PC-9 (cell line): Measurements from ENCODE around the gene BEND3. TPM values are rescaled to one million over a fixed set of nuclear protein-coding genes. Genes with fewer than 3 reads are reported as not detected.

Experiments used
- BruUV-seq: library from RNA; stranded (reverse); fragments of 400-500 nt; replicated peaks from 2 replicates; lab custom pipeline; 2021; lab: Mats Ljungman, UMichigan
- CTCF ChIA-PET: fragments of 300-600 bp; sonication (Branson Sonifier 250); formaldehyde crosslinking; loops from one replicate; lab custom pipeline; 2022; ENCODE audit warnings: antibody characterized with exemption; lab: Charles Lee
- POLR2A ChIA-PET: fragments of 300-600 bp; sonication (Branson Sonifier 250); formaldehyde crosslinking; loops from one replicate; lab custom pipeline; 2022; ENCODE audit warnings: antibody characterized with exemption; ENCODE audit not compliant: unreplicated experiment; lab: Charles Lee
- DNase-seq, 2 experiments: peaks; one replicate each; pipeline versions ENCODE4 v3.0.0 to v3.0.0-alpha.2; 2015 to 2022; ENCODE audit warnings: mixed read lengths in 1 of 2
- H2AFZ ChIP-seq: fragments of 200-600 bp; sonication (generic); 2 replicates; pipeline ENCODE4 v1.8.1; 2017; ENCODE audit warnings: antibody characterized with exemption
- H3F3A ChIP-seq: fragments of 200-600 bp; sonication (generic); 2 replicates; pipeline ENCODE4 v1.8.1; 2017; ENCODE audit warnings: antibody characterized with exemption, mild to moderate bottlenecking, low read depth; ENCODE audit not compliant: insufficient read depth
- H3K27ac ChIP-seq: fragments of 200-600 bp; sonication (generic); 2 replicates; pipeline ENCODE4 v1.6.1; 2016; ENCODE audit warnings: mixed run types
- H3K27me3 ChIP-seq: fragments of 200-600 bp; sonication (generic); 2 replicates; pipeline ENCODE4 v1.6.1; 2016; ENCODE audit warnings: low read depth, mixed run types; ENCODE audit not compliant: insufficient read depth
- H3K36me3 ChIP-seq: fragments of 200-600 bp; sonication (generic); 2 replicates; pipeline ENCODE4 v1.6.1; 2016; ENCODE audit warnings: low read depth, mixed run types
- H3K4me1 ChIP-seq: fragments of 200-600 bp; sonication (generic); replicated peaks from 2 replicates; pipeline ENCODE4 v1.6.1; 2016; ENCODE audit warnings: mixed run types; ENCODE audit not compliant: insufficient read depth
- H3K4me2 ChIP-seq: fragments of 200-600 bp; sonication (generic); 2 replicates; pipeline ENCODE4 v1.6.1; 2017; ENCODE audit warnings: mixed run types
- H3K4me3 ChIP-seq: fragments of 200-600 bp; sonication (generic); 2 replicates; pipeline ENCODE4 v1.6.1; 2016; ENCODE audit warnings: mixed run types
- H3K79me2 ChIP-seq: fragments of 200-600 bp; sonication (generic); 2 replicates; pipeline ENCODE4 v1.6.1; 2017; ENCODE audit warnings: low read depth, mixed run types
- H3K9me2 ChIP-seq: fragments of 200-600 bp; sonication (generic); 2 replicates; pipeline ENCODE4 v1.8.1; 2017; ENCODE audit warnings: mild to moderate bottlenecking; ENCODE audit not compliant: insufficient read depth
- H3K9me3 ChIP-seq: fragments of 200-600 bp; sonication (generic); 2 replicates; pipeline ENCODE4 v1.8.1; 2016; ENCODE audit warnings: low read depth; ENCODE audit not compliant: insufficient read depth
- H4K20me1 ChIP-seq: fragments of 200-600 bp; sonication (generic); 2 replicates; pipeline ENCODE4 v1.8.1; 2017; ENCODE audit not compliant: insufficient read depth
- EZH2 ChIP-seq: fragments of 200-600 bp; sonication (generic); IDR thresholded peaks from 2 replicates; pipeline ENCODE4 v1.8.0; 2017; ENCODE audit warnings: antibody characterized with exemption, low read depth
- intact Hi-C: fragments of 100-400 bp; cut with micrococcal nuclease; formaldehyde crosslinking; loops from one replicate; pipeline ENCODE4 v1.10.0; 2022; ENCODE audit not compliant: unreplicated experiment
- total RNA-seq: library from RNA; stranded (reverse); gene quantifications from 2 replicates; pipeline ENCODE4 v1.2.3, GENCODE V29; 2021
- TF ChIP-seq, protein P1 (sequence below): fragments of 200-600 bp; sonication (generic); conservative IDR thresholded peaks from 2 replicates; pipeline ENCODE4 v1.6.1; 2017; ENCODE audit warnings: mixed run types, antibody characterized with exemption, mild to moderate bottlenecking, moderate library complexity

Gene BEND3
- total RNA-seq, 1 experiment from 2014 or later = 3.4 TPM

GRCh38 chr6:107114213-107114925 lies 946 bp downstream of the BEND3 start:
- Histone ChIP-seq H3K36me3 (no peaks in the 10 kb centered on the region), H3K4me3 (peak overlapping the region; percentile 58), H2AFZ (peak overlapping the region; percentile 73), H3K79me2 (peaks cover 10% of the 10 kb centered on the region; the same call in 1 of the 2 replicates), H4K20me1 (no peaks in the 10 kb centered on the region), H3K4me2 (peak overlapping the region; percentile 96), H3K4me1 (peaks cover 8% of the 10 kb centered on the region; the same call in 1 of the 2 replicates), H3K9me3 (no peaks in the 10 kb centered on the region), H3F3A (peaks cover 14% of the 10 kb centered on the region; the same call in 1 of the 2 replicates), H3K27me3 (no peaks in the 10 kb centered on the region), H3K27ac (no peak overlapping the region), H3K9me2 (no peaks in the 10 kb centered on the region)
- peak; percentile 61 to 87 for DNase-seq
- intact Hi-C loops = loop anchor here (1.0 to 10.0 kb wide), 4 partner anchors 86 to 777 kb away; partner anchors contain the start of gene MTRES1
- no TSS peak for BruUV-seq
- ChIA-PET POLR2A (interaction anchor here (0.6 to 0.7 kb wide), 4 partner anchors 35 to 862 kb away, joined by 3 to 5 read pairs (median 4); partner anchors contain the start of gene SEC63), CTCF (interaction anchor here (0.6 to 1.5 kb wide), 6 partner anchors 11 to 869 kb away, joined by 3 to 6 read pairs (median 4); no protein-coding TSS in a partner anchor)
- TF ChIP-seq, protein P1, sequence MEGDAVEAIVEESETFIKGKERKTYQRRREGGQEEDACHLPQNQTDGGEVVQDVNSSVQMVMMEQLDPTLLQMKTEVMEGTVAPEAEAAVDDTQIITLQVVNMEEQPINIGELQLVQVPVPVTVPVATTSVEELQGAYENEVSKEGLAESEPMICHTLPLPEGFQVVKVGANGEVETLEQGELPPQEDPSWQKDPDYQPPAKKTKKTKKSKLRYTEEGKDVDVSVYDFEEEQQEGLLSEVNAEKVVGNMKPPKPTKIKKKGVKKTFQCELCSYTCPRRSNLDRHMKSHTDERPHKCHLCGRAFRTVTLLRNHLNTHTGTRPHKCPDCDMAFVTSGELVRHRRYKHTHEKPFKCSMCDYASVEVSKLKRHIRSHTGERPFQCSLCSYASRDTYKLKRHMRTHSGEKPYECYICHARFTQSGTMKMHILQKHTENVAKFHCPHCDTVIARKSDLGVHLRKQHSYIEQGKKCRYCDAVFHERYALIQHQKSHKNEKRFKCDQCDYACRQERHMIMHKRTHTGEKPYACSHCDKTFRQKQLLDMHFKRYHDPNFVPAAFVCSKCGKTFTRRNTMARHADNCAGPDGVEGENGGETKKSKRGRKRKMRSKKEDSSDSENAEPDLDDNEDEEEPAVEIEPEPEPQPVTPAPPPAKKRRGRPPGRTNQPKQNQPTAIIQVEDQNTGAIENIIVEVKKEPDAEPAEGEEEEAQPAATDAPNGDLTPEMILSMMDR = peak; percentile 65
- TF ChIP-seq EZH2 = no peak

- H3K9me2 ChIP-seq = no peaks in the 10 kb centered on the region
- no peak for DNase-seq
- H2AFZ ChIP-seq = no peak overlapping the region
- peaks cover 10% of the 10 kb centered on the region; the same call in 1 of the 2 replicates for H3K79me2 ChIP-seq
- ChIA-PET POLR2A (no interaction called here), CTCF (no interaction called here)
- H3K9me3 ChIP-seq = no peaks in the 10 kb centered on the region
- no peak for TF ChIP-seq EZH2
- TF ChIP-seq, protein P1 = no peak
- H3K36me3 ChIP-seq = no peaks in the 10 kb centered on the region
- no peak overlapping the region for H3K27ac ChIP-seq
- peaks cover 7% of the 10 kb centered on the region; the same call in 1 of the 2 replicates for H3F3A ChIP-seq
- H4K20me1 ChIP-seq = no peaks in the 10 kb centered on the region
- no TSS peak for BruUV-seq
- no peaks in the 10 kb centered on the region for H3K27me3 ChIP-seq
- intact Hi-C loops = loop anchor here (5.0 to 10.0 kb wide), 3 partner anchors 115 to 773 kb away; no protein-coding TSS in a partner anchor
- peaks cover 8% of the 10 kb centered on the region; the same call in 1 of the 2 replicates for H3K4me1 ChIP-seq
- H3K4me2 ChIP-seq = no peak overlapping the region
- no peak overlapping the region for H3K4me3 ChIP-seq
These were observed 5.1 kb downstream of the BEND3 start for GRCh38 chr6:107110200-107110599.

GRCh38 chr6:107108201-107108890 lies 7.0 kb downstream of the BEND3 start:
- H3K9me2 ChIP-seq = no peaks in the 10 kb centered on the region
- no peak overlapping the region for H3K4me2 ChIP-seq

More at GRCh38 chr6:107108201-107108890, 7.0 kb downstream of the BEND3 start:
- Histone ChIP-seq H3K9me3 (no peaks in the 10 kb centered on the region), H2AFZ (no peak overlapping the region), H3K27me3 (no peaks in the 10 kb centered on the region), H4K20me1 (no peaks in the 10 kb centered on the region), H3K27ac (no peak overlapping the region), H3K79me2 (peaks cover 3% of the 10 kb centered on the region; the same call in 1 of the 2 replicates), H3K4me3 (no peak overlapping the region), H3K36me3 (no peaks in the 10 kb centered on the region), H3K4me1 (0 out of 2 replicates have a peak, but pooled peaks cover under 1% of the 10 kb centered on the region), H3F3A (no peaks in the 10 kb centered on the region)
- ChIA-PET POLR2A (no interaction called here), CTCF (no interaction called here)
- no peak for TF ChIP-seq EZH2
- TF ChIP-seq, protein P1 = no peak
- no TSS peak for BruUV-seq
- intact Hi-C loops = no loop called here
- DNase-seq = no peak
